ENCODE data around the gene FBXW7. TPM values are rescaled to one million over a fixed set of nuclear protein-coding genes. Genes with fewer than 3 reads are reported as not detected.

The FBXW7 gene
- total RNA-seq, 1 donor from 2014 or later = 23.3 TPM

DNA sequence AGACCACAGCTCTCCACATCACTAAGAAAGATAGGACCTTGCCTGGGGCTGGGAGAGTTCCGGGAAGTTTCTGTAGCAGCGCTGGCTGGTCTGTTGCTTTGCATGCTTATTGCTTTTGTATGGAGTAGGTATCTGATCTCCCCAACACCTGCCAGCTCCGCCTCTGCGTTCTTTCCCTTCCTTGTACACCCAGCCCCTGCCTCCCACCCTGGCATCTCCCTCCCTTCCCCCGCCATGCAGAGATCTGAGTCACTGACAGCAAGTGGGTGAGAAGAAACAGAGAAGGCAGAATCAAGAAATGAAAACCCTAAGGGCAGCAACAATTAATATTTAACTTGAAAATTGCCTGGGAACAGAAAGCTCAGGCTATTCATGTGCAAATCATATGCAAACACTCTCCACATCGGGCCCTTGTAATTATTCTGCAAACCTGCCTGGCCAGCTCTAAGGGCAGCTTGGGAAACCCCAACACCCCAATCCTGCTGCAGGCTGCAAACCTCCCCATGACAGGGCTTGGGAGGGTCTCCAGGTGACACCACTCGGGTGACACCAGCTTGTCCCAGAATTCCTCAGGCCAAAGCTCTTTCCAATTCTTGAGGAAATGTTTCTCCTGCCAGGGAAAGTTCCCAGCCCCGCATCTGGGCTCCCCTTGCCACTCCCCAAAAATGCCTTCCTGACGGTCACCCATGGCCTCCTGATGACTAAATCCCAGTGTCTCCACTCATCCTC is 257.2 kb downstream of the FBXW7 start:
- Mint-ChIP-seq H3K4me1 (ENCODE audit: low read depth) (peaks cover 8% of the 10 kb centered on the region), H3K27me3 (ENCODE audit: low read depth) (peaks cover 11% of the 10 kb centered on the region), H3K27ac (ENCODE audit: unreplicated experiment) (no peak overlapping the region), H3K36me3 (ENCODE audit: low read depth) (no peaks in the 10 kb centered on the region), H3K4me3 (ENCODE audit: unreplicated experiment) (peak overlapping the region; percentile 9), H3K9me3 (ENCODE audit: low read depth) (no peaks in the 10 kb centered on the region)
- no peak for DNase-seq (ENCODE audit: low spot score)
- no peak for TF ChIP-seq CTCF (IDR thresholded peaks at IDR 0.05)

DNA sequence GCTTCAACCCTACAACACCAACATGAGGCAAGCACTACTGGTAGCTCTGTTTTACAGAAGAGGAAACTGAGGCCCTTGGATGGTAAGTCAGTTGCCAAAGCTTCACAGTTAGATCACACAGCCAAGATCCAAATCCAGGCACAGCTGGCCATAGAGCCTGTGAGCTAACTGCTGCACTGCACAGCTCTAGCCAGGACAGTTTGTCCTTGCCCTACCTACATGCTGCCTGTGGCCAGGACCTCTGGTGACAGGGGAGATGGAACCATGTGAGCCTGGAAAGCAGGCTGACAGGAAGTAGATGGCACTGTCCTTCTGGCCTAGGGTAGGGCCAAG is 257.8 kb downstream of the FBXW7 start:
- H3K27me3 Mint-ChIP-seq (ENCODE audit: low read depth) = peaks cover 9% of the 10 kb centered on the region
- peaks cover 12% of the 10 kb centered on the region for H3K4me1 Mint-ChIP-seq (ENCODE audit: low read depth)
- no peaks in the 10 kb centered on the region for H3K36me3 Mint-ChIP-seq (ENCODE audit: low read depth)
- H3K9me3 Mint-ChIP-seq (ENCODE audit: low read depth) = no peaks in the 10 kb centered on the region
- DNase-seq (ENCODE audit: low spot score) = no peak
- TF ChIP-seq CTCF (IDR thresholded peaks at IDR 0.05) = no peak
- no peak overlapping the region for H3K27ac Mint-ChIP-seq (ENCODE audit: unreplicated experiment)
- H3K4me3 Mint-ChIP-seq (ENCODE audit: unreplicated experiment) = no peak overlapping the region

GRCh38 chr4:152277333-152277732 is 258.6 kb downstream of the FBXW7 start:
- TF ChIP-seq CTCF (IDR thresholded peaks at IDR 0.05) = no peak

GRCh38 chr4:152273343-152273742 is 262.5 kb downstream of the FBXW7 start:
- no peak overlapping the region for H3K4me3 Mint-ChIP-seq (ENCODE audit: unreplicated experiment)
- peaks cover 16% of the 10 kb centered on the region for H3K27me3 Mint-ChIP-seq (ENCODE audit: low read depth)
- no peaks in the 10 kb centered on the region for H3K36me3 Mint-ChIP-seq (ENCODE audit: low read depth)
- DNase-seq (ENCODE audit: low spot score) = no peak
- TF ChIP-seq CTCF (IDR thresholded peaks at IDR 0.05) = no peak
- peaks cover 4% of the 10 kb centered on the region for H3K4me1 Mint-ChIP-seq (ENCODE audit: low read depth)
- H3K9me3 Mint-ChIP-seq (ENCODE audit: low read depth) = no peaks in the 10 kb centered on the region
- H3K27ac Mint-ChIP-seq (ENCODE audit: unreplicated experiment) = no peak overlapping the region

More at GRCh38 chr4:152277333-152277732, 258.6 kb downstream of the FBXW7 start:
- Mint-ChIP-seq H3K27me3 (ENCODE audit: low read depth) (peaks cover 9% of the 10 kb centered on the region), H3K4me3 (ENCODE audit: unreplicated experiment) (no peak overlapping the region), H3K4me1 (ENCODE audit: low read depth) (peaks cover 12% of the 10 kb centered on the region), H3K9me3 (ENCODE audit: low read depth) (no peaks in the 10 kb centered on the region), H3K27ac (ENCODE audit: unreplicated experiment) (no peak overlapping the region), H3K36me3 (ENCODE audit: low read depth) (no peaks in the 10 kb centered on the region)
- DNase-seq (ENCODE audit: low spot score) = no peak

Small RNA genes within 50 kb of the gene (microRNA-seq; reads per million reads assigned to microRNA genes)
- 1.7 reads per million for gene MIR3140 (ENCODE audit: borderline number of aligned reads)

Other genes with a start within 250 kb of the FBXW7 start
- 1.8 to 2.9 TPM (median 2.2 TPM) in 3 replicates for gene TMEM154, start 143.9 kb upstream of the FBXW7 start, total RNA-seq
- 0.20 to 0.39 TPM (median 0.23 TPM) in 3 replicates for gene TIGD4, start 243.6 kb upstream of the FBXW7 start, total RNA-seq
- 25.9 to 30.9 TPM (median 26.8 TPM) in 3 replicates for gene ARFIP1, start 243.9 kb upstream of the FBXW7 start, total RNA-seq

Data from chondrocyte (in vitro differentiated cells).